ENCODE data around the gene CNIH2. TPM values are rescaled to one million over a fixed set of nuclear protein-coding genes. Genes with fewer than 3 reads are reported as not detected.

Gene CNIH2
- total and polyA plus RNA-seq, 4 donors: 0.18 to 1.1 (median 0.75) TPM; not detected in 1

DNA sequence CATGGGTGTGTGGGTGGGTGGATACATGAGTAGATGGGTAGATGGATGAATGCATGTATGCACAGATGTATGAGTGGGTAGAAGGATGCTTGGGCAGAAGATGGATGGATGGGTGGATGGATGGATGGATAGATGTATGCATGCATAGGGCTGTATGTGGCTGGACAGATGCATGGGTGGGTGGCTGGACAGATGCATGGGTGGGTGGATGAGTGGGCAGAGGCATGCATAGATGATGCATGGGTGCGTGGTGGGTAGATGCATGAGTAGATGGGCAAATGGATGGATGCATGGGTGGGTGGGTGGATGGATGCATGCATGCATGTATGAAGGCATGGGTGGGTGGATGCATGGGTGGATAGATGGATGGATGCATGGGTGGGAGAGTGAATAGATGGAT is 45.7 kb downstream of the CNIH2 start:
- Histone ChIP-seq H3K27ac (ENCODE audit: low read depth in 1 of 2, low read length in 2 of 2) (no peak overlapping the region), H3K4me3 (ENCODE audit: low read length in 2 of 2) (no peak overlapping the region), H3K4me1 (ENCODE audit: control insufficient read depth in 1 of 2, insufficient read depth in 2 of 2, low read length in 2 of 2) (no peaks in the 10 kb centered on the region), H3K36me3 (ENCODE audit: control insufficient read depth in 1 of 2, insufficient read depth in 2 of 2, low read length in 1 of 2) (no peaks in the 10 kb centered on the region), H3K27me3 (ENCODE audit: control insufficient read depth in 1 of 2, insufficient read depth in 2 of 2, low read length in 1 of 2) (no peaks in the 10 kb centered on the region), H3K9me3 (ENCODE audit: control insufficient read depth, low read length) (no peaks in the 10 kb centered on the region)
- DNase-seq (no peak), ATAC-seq (ENCODE audit: low FRiP score) (no peak)
- intact Hi-C loops (cut with DNase I): no loop called here
- 99 to 100% methylated on average over 1 of the region's 1 CpG for WGBS, 2 donors

DNA sequence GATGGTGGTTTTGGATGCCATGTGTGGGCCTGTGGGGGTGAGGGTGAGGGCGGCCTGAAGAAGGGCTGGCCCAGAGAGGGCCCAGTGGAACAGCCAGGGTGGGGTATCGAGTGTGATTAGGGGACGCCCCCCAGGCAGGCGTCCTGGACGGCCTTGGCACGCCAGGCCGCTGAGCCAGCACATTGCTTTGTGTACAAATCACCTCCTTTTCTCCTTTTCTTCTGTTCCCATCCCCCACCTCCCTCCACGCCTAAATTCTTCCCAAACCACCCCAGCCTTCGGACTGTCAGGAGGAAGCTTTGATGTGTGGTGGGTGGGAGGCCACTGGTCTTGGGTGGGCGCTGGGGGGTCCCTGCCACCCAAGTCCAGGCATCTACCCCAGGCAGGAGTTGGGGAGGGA is 46.7 kb downstream of the CNIH2 start:
- Histone ChIP-seq H3K36me3 (ENCODE audit: control insufficient read depth in 1 of 2, insufficient read depth in 2 of 2, low read length in 1 of 2) (no peaks in the 10 kb centered on the region), H3K27me3 (ENCODE audit: control insufficient read depth in 1 of 2, insufficient read depth in 2 of 2, low read length in 1 of 2) (no peaks in the 10 kb centered on the region), H3K27ac (ENCODE audit: low read depth in 1 of 2, low read length in 2 of 2) (no peak overlapping the region), H3K4me3 (ENCODE audit: low read length in 2 of 2) (no peak overlapping the region), H3K9me3 (ENCODE audit: control insufficient read depth, low read length) (no peaks in the 10 kb centered on the region), H3K4me1 (ENCODE audit: control insufficient read depth in 1 of 2, insufficient read depth in 2 of 2, low read length in 2 of 2) (no peaks in the 10 kb centered on the region)
- intact Hi-C loops (cut with DNase I): no loop called here
- DNase-seq (no peak), ATAC-seq (ENCODE audit: low FRiP score) (no peak)
- WGBS, 2 donors: 79 to 93% methylated on average over 7 to 10 of the region's 10 CpGs

DNA sequence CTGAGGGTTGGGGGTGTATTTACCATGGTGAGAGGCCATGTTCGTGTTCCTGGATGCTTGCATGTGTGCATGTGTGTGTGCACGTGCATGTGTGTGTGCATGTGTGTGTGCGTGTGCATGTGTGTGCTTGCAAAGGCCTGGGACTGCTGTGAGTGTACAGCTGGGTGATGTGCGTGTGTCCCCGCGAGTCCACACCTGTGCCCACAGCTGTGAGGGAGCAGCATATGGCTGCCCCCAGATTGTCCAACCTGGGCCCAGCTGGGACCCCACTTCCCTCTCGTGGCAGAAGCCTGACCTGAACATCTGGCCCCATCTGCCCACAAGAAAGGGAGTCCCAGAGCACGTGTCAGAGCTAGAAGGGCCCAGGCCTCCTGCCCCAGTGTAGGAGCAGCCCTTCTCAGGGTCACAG is 47.3 kb downstream of the CNIH2 start:
- intact Hi-C loops (cut with DNase I): no loop called here
- Histone ChIP-seq H3K9me3 (ENCODE audit: control insufficient read depth, low read length) (no peaks in the 10 kb centered on the region), H3K4me1 (ENCODE audit: control insufficient read depth in 1 of 2, insufficient read depth in 2 of 2, low read length in 2 of 2) (no peaks in the 10 kb centered on the region), H3K36me3 (ENCODE audit: control insufficient read depth in 1 of 2, insufficient read depth in 2 of 2, low read length in 1 of 2) (no peaks in the 10 kb centered on the region), H3K27me3 (ENCODE audit: control insufficient read depth in 1 of 2, insufficient read depth in 2 of 2, low read length in 1 of 2) (no peaks in the 10 kb centered on the region), H3K27ac (ENCODE audit: low read depth in 1 of 2, low read length in 2 of 2) (no peak overlapping the region), H3K4me3 (ENCODE audit: low read length in 2 of 2) (no peak overlapping the region)
- WGBS, 2 donors: 83 to 88% methylated on average over 8 of the region's 8 CpGs
- ATAC-seq (ENCODE audit: low FRiP score): no peak
- no peak for DNase-seq

DNA sequence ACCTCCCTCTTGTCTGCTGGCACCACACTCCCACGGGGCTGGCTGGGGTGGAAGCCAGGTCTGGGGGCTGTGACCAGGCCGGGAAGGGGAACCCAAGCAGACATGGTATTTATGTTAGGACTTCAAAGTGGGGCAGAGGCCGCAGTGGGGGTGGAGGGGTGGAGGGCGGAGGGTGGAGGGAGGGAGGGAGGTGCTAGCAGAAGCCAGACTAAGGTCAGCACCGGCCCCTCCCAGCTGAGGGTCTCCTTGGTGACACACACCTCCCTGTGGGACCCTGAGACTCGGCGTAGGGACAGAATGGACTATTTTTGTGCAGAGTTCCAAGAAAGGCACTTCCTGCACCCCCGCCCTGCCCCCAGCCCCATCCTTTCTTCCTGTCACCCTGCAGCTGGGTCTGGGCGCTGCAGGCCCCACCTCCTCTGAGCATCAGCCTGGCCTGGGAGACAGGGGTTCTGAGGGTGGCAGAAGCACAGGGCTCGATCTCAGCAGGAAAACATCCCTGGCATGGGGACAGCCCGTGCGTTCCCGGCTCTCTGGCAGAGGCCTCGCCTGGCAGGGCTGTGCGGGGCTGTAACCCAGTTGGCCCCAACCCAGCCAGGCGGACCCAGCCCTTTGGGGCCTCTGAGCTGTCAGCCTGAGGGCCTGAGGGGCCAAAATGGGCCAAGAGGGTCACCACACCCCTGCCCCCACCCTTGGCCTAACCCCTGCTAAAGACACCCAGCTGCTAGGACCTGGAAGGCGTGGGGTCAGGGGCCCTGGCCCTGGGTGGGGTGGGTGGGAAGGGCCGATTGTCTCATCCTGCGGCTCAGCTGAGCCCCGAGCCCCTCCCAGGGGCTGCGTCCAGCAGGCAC is 48.5 kb downstream of the CNIH2 start:
- no peak for DNase-seq
- intact Hi-C loops (cut with DNase I): no loop called here

DNA sequence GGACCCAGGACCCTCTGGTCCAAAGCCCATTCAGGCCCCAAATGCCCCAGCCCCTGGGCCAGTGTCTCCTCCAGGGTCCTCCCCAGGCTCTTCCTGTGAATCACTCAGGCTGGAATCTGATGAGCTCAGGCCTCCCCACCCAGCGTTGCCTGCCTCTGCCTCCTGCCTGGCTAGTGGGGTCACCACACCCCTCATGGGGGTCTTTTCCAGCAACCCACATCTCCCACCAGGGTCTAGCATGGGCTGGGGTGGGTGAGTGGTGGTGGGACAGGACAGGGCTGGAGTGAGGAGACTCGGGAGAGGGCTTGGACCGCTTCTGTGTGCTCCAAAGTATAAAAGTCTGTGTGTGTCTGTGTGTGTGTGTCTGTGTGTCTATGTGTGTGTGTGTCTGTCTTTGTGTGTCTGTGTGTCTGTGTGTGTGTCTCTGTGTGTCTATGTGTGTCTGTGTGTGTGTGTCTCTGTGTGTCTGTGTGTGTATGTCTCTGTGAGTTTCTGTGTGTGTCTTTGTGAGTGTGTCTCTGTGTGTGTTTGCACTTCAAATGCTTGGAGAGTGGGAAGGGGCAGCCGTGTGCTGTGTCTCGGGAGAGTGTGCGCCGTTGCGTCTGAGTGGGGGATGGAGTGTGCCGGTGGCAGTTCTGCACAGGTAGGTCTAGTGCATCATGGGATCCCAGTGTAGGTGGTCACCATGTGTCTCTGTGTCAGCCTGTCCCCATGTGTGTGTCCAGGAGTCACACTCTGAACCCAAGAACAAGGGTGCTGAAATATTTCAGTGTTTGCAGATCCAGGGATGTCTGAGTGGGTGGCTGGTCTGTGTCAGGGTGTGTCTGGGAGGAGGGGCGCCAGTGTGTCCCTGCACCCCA is 49.4 kb downstream of the CNIH2 start:
- WGBS, 2 donors: 83 to 86% methylated on average over 10 of the region's 10 CpGs
- no peaks in the 10 kb centered on the region for H3K4me1 ChIP-seq (ENCODE audit: control insufficient read depth in 1 of 2, insufficient read depth in 2 of 2, low read length in 2 of 2)
- intact Hi-C loops (cut with DNase I): loop anchor here in 1 of 2 donors (1.0 kb wide), 1 partner anchor 16 kb away; no protein-coding TSS in a partner anchor

More for the DNA sequence above, 48.5 kb downstream of the CNIH2 start:
- peak; percentile 26 for ATAC-seq (ENCODE audit: low FRiP score)
- WGBS, 2 donors: 29 to 30% methylated on average over 18 to 21 of the region's 21 CpGs
- Histone ChIP-seq H3K27me3 (ENCODE audit: control insufficient read depth in 1 of 2, insufficient read depth in 2 of 2, low read length in 1 of 2) (no peaks in the 10 kb centered on the region), H3K4me1 (ENCODE audit: control insufficient read depth in 1 of 2, insufficient read depth in 2 of 2, low read length in 2 of 2) (no peaks in the 10 kb centered on the region), H3K4me3 (ENCODE audit: low read length in 2 of 2) (no peak overlapping the region), H3K9me3 (ENCODE audit: control insufficient read depth, low read length) (no peaks in the 10 kb centered on the region), H3K27ac (ENCODE audit: low read depth in 1 of 2, low read length in 2 of 2) (no peak overlapping the region), H3K36me3 (ENCODE audit: control insufficient read depth in 1 of 2, insufficient read depth in 2 of 2, low read length in 1 of 2) (no peaks in the 10 kb centered on the region)

DNA sequence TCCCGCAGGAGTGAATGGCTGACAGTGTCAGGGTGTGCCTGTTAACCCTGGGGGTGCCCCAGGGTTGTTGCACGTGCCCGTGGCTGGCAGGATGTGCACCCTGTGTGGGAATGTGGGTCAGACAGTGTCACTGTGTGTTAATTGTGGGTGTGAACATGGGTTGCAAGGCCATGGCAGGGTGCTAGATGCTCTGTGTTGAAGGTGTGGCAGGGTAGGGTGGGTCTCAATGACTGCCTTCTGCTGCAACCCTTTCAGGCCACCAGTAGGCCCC is 50.0 kb downstream of the CNIH2 start:
- Histone ChIP-seq H3K36me3 (ENCODE audit: control insufficient read depth in 1 of 2, insufficient read depth in 2 of 2, low read length in 1 of 2) (no peaks in the 10 kb centered on the region), H3K9me3 (ENCODE audit: control insufficient read depth, low read length) (no peaks in the 10 kb centered on the region), H3K4me3 (ENCODE audit: low read length in 2 of 2) (no peak overlapping the region), H3K4me1 (ENCODE audit: control insufficient read depth in 1 of 2, insufficient read depth in 2 of 2, low read length in 2 of 2) (no peaks in the 10 kb centered on the region), H3K27ac (ENCODE audit: low read depth in 1 of 2, low read length in 2 of 2) (no peak overlapping the region), H3K27me3 (ENCODE audit: control insufficient read depth in 1 of 2, insufficient read depth in 2 of 2, low read length in 1 of 2) (no peaks in the 10 kb centered on the region)
- DNase-seq (no peak), ATAC-seq (ENCODE audit: low FRiP score) (no peak)
- intact Hi-C loops (cut with DNase I): loop anchor here in 1 of 2 donors (1.0 kb wide), 1 partner anchor 17 kb away; no protein-coding TSS in a partner anchor
- 71 to 78% methylated on average over 3 of the region's 3 CpGs for WGBS, 2 donors

More for the DNA sequence above, 49.4 kb downstream of the CNIH2 start:
- Histone ChIP-seq H3K27ac (ENCODE audit: low read depth in 1 of 2, low read length in 2 of 2) (no peak overlapping the region), H3K9me3 (ENCODE audit: control insufficient read depth, low read length) (no peaks in the 10 kb centered on the region), H3K36me3 (ENCODE audit: control insufficient read depth in 1 of 2, insufficient read depth in 2 of 2, low read length in 1 of 2) (no peaks in the 10 kb centered on the region), H3K4me3 (ENCODE audit: low read length in 2 of 2) (no peak overlapping the region), H3K27me3 (ENCODE audit: control insufficient read depth in 1 of 2, insufficient read depth in 2 of 2, low read length in 1 of 2) (no peaks in the 10 kb centered on the region)
- ATAC-seq (ENCODE audit: low FRiP score) (peak; percentile 40), DNase-seq (peak in 1 of 2 donors; percentile 63)

DNA sequence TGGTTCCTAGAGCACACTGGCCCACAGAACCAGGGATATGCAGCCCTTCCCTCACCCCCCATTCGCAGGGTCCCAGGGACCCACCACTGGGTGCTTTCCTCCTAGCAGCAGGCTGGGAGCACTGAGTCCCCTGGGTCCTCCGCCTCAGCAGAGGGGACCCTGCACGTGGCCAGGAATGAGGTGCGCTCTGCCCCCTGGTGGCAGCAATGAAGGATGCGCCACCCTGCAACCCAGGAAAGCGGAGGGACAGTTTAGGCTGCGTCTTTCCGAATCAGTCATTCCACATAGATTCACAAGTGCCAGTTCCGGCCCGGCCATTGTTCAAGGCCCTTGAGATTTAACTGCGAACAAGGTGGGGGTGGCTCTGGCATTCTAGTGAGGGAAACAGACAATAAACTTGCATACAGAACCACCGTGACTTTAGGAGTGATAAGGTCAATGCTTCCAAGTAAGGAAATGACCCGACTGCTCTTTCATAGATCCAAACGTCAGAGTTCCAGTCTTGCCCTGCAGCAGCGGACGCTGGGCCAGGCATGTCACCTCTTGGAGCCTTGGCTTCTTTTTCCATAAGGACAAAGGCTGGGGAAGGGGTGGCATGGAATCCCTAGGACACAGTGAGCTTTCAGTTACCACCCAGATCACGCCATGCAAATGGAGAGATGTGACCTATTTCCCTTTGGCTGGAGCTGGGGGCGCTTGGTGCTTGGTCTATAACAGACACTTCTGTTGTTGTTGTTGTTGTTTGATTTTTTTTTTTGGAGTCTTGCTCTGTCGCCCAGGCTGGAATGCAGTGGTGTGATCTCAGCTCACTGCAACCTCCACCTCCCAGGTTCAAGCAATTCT is 50.5 kb downstream of the CNIH2 start:
- Histone ChIP-seq H3K4me1 (ENCODE audit: control insufficient read depth in 1 of 2, insufficient read depth in 2 of 2, low read length in 2 of 2) (no peaks in the 10 kb centered on the region), H3K4me3 (ENCODE audit: low read length in 2 of 2) (no peak overlapping the region), H3K36me3 (ENCODE audit: control insufficient read depth in 1 of 2, insufficient read depth in 2 of 2, low read length in 1 of 2) (no peaks in the 10 kb centered on the region), H3K9me3 (ENCODE audit: control insufficient read depth, low read length) (no peaks in the 10 kb centered on the region), H3K27ac (ENCODE audit: low read depth in 1 of 2, low read length in 2 of 2) (no peak overlapping the region), H3K27me3 (ENCODE audit: control insufficient read depth in 1 of 2, insufficient read depth in 2 of 2, low read length in 1 of 2) (no peaks in the 10 kb centered on the region)
- ATAC-seq (ENCODE audit: low FRiP score) (peak; percentile 83), DNase-seq (peak; percentile 80 to 91)
- intact Hi-C loops (cut with DNase I): loop anchor here in 1 of 2 donors (1.0 kb wide), 1 partner anchor 17 kb away; no protein-coding TSS in a partner anchor
- 12 to 14% methylated on average over 19 of the region's 19 CpGs for WGBS, 2 donors

DNA sequence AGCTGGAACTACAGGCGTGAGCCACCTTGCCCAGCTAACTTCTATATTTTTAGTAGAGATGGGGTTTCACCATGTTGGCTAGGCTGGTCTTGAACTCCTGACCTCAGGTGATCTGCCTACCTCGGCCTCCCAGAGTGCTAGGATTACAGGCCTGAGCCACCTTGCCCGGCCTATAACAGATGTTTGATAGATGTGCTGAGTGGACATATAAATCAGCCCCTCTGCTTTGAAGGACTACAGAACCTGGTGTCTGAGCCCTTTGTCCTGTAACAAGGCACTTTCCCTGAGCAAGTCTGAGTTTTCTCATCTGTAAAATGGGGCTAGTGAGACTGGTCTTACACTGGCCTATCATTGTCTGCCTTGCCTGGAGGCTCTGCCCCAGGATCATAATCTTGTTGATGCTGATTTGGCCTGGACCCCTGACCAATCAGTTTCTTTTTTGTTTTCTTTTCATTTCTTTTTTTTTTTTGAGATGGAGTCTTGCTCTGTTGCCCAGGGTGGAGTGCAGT is 51.2 kb downstream of the CNIH2 start:
- 86 to 90% methylated on average over 3 of the region's 3 CpGs for WGBS, 2 donors
- H3K9me3 ChIP-seq (ENCODE audit: control insufficient read depth, low read length): no peaks in the 10 kb centered on the region
- DNase-seq: peak in 1 of 2 donors; percentile 40
- no peak overlapping the region for H3K27ac ChIP-seq (ENCODE audit: low read depth in 1 of 2, low read length in 2 of 2)
- no peak overlapping the region for H3K4me3 ChIP-seq (ENCODE audit: low read length in 2 of 2)
- H3K4me1 ChIP-seq (ENCODE audit: control insufficient read depth in 1 of 2, insufficient read depth in 2 of 2, low read length in 2 of 2): no peaks in the 10 kb centered on the region
- ATAC-seq (ENCODE audit: low FRiP score): no peak
- no peaks in the 10 kb centered on the region for H3K36me3 ChIP-seq (ENCODE audit: control insufficient read depth in 1 of 2, insufficient read depth in 2 of 2, low read length in 1 of 2)
- intact Hi-C loops (cut with DNase I): no loop called here
- H3K27me3 ChIP-seq (ENCODE audit: control insufficient read depth in 1 of 2, insufficient read depth in 2 of 2, low read length in 1 of 2): no peaks in the 10 kb centered on the region

Data from aorta (tissue), 5 donors.